WTC11 (cell line): Measurements from ENCODE around the gene SLC35F1.

Experiments used
- CREM ChIP-seq: sonication (generic); formaldehyde crosslinking; IDR thresholded peaks from 2 replicates; pipeline ENCODE4 v1.8.1; 2022; ENCODE audit warnings: mild to moderate bottlenecking, missing genetic modification reagents, moderate library complexity
- ETV6 ChIP-seq: sonication (generic); formaldehyde crosslinking; IDR thresholded peaks from 2 replicates; pipeline ENCODE4 v1.8.1; 2022; ENCODE audit warnings: mild to moderate bottlenecking, missing genetic modification reagents
- JUN ChIP-seq: sonication (generic); formaldehyde crosslinking; IDR thresholded peaks from 2 replicates; pipeline ENCODE4 v1.8.0; 2023; ENCODE audit warnings: mild to moderate bottlenecking, missing genetic modification reagents
- MXD4 ChIP-seq: fragments of 250-450 bp; sonication (Bioruptor Pico); IDR thresholded peaks from 2 replicates; pipeline ENCODE4 v1.8.0; 2021; ENCODE audit warnings: mild to moderate bottlenecking, moderate library complexity, borderline replicate concordance
- NFYB ChIP-seq: sonication (generic); formaldehyde crosslinking; conservative IDR thresholded peaks from 2 replicates; pipeline ENCODE4 v1.8.0; 2022; ENCODE audit warnings: low read depth, missing genetic modification reagents
- SP1 ChIP-seq: sonication (generic); formaldehyde crosslinking; conservative IDR thresholded peaks from 2 replicates; pipeline ENCODE4 v1.8.1; 2022; ENCODE audit warnings: missing genetic modification reagents
- ZNF121 ChIP-seq: sonication (generic); formaldehyde crosslinking; IDR thresholded peaks from 2 replicates; pipeline ENCODE4 v1.8.0; 2023; ENCODE audit warnings: missing genetic modification reagents
- ZNF232 ChIP-seq: sonication (generic); formaldehyde crosslinking; IDR thresholded peaks from 2 replicates; pipeline ENCODE4 v1.8.0; 2022; ENCODE audit warnings: mild to moderate bottlenecking, missing genetic modification reagents
- ZNF423 ChIP-seq: fragments of 250-450 bp; sonication (Bioruptor Pico); IDR thresholded peaks from 2 replicates; pipeline ENCODE4 v2.1.2; 2022; ENCODE audit warnings: mild to moderate bottlenecking, moderate library complexity
- TF ChIP-seq, protein P1 (sequence below): sonication (generic); formaldehyde crosslinking; IDR thresholded peaks from 2 replicates; pipeline ENCODE4 v1.8.1; 2023; ENCODE audit warnings: mild to moderate bottlenecking, missing genetic modification reagents, moderate library complexity
- TF ChIP-seq, protein P2 (sequence below): fragments of 200-600 bp; IDR thresholded peaks from 2 replicates; pipeline ENCODE4 v1.8.0; 2022; ENCODE audit warnings: antibody characterized with exemption

DNA sequence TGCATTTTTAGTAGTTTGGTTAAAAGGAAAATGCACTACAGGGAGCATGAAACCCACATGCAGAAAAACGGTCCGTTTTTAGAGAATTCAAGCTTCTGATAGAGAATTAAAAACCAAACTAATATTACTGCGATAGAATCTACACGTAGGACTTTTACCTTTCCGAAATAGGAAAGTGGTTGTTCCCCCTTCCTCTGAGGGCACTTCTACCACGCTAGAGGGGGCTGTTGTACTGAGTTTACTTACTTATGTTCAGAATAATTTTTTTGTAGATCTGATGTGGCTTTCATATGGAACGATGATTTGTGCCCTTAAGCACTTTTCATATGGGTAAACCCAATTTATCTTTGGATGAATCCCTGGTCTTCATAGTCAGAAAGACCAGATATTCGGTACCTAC, 376.7 kb downstream of the SLC35F1 start:
- TF ChIP-seq SP1, result no peak
- TF ChIP-seq, protein P1, sequence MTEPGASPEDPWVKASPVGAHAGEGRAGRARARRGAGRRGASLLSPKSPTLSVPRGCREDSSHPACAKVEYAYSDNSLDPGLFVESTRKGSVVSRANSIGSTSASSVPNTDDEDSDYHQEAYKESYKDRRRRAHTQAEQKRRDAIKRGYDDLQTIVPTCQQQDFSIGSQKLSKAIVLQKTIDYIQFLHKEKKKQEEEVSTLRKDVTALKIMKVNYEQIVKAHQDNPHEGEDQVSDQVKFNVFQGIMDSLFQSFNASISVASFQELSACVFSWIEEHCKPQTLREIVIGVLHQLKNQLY (CRISPR knock-in tag), result no peak
- no peak for TF ChIP-seq NFYB (CRISPR knock-in tag)
- no peak for TF ChIP-seq MXD4 (CRISPR knock-in tag)
- TF ChIP-seq JUN, result no peak
- TF ChIP-seq, protein P2, sequence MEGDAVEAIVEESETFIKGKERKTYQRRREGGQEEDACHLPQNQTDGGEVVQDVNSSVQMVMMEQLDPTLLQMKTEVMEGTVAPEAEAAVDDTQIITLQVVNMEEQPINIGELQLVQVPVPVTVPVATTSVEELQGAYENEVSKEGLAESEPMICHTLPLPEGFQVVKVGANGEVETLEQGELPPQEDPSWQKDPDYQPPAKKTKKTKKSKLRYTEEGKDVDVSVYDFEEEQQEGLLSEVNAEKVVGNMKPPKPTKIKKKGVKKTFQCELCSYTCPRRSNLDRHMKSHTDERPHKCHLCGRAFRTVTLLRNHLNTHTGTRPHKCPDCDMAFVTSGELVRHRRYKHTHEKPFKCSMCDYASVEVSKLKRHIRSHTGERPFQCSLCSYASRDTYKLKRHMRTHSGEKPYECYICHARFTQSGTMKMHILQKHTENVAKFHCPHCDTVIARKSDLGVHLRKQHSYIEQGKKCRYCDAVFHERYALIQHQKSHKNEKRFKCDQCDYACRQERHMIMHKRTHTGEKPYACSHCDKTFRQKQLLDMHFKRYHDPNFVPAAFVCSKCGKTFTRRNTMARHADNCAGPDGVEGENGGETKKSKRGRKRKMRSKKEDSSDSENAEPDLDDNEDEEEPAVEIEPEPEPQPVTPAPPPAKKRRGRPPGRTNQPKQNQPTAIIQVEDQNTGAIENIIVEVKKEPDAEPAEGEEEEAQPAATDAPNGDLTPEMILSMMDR, result peak; percentile 42
- TF ChIP-seq ETV6 (CRISPR knock-in tag), result no peak
- no peak for TF ChIP-seq CREM (CRISPR knock-in tag)
- no peak for TF ChIP-seq ZNF232 (CRISPR knock-in tag)
- TF ChIP-seq ZNF423 (CRISPR knock-in tag), result no peak
- no peak for TF ChIP-seq ZNF121 (CRISPR knock-in tag)
